ENCODE data around the gene IRAK1BP1. TPM values are rescaled to one million over a fixed set of nuclear protein-coding genes. Genes with fewer than 3 reads are reported as not detected.
"Not testable (repeated sequence)": the region's sequence is repeated elsewhere in the genome, so short reads cannot be mapped to it uniquely, and the experiment has no call there.

Gene IRAK1BP1
- total RNA-seq, 1 experiment from 2014 or later = 0.28 TPM

GRCh38 chr6:78883651-78884050 lies 16.3 kb downstream of the IRAK1BP1 start:
- no peak for DNase-seq (ENCODE audit: low spot score)

- not testable (repeated sequence) for DNase-seq (ENCODE audit: low spot score)
These were observed 22.6 kb downstream of the IRAK1BP1 start for GRCh38 chr6:78889901-78890300.

- no peak for DNase-seq (ENCODE audit: low spot score)
These were observed 28.9 kb downstream of the IRAK1BP1 start for GRCh38 chr6:78896227-78896626.

- DNase-seq (ENCODE audit: low spot score) = no peak
These were observed 41.3 kb downstream of the IRAK1BP1 start for GRCh38 chr6:78908621-78909020.

GRCh38 chr6:78909391-78909790 lies 42.0 kb downstream of the IRAK1BP1 start:
- DNase-seq (ENCODE audit: low spot score) = no peak

GRCh38 chr6:78910010-78910409 lies 42.7 kb downstream of the IRAK1BP1 start:
- DNase-seq (ENCODE audit: low spot score) = no peak

GRCh38 chr6:78910591-78911171 lies 43.3 kb downstream of the IRAK1BP1 start:
- DNase-seq (ENCODE audit: low spot score) = no peak

GRCh38 chr6:78911218-78911940 lies 44.0 kb downstream of the IRAK1BP1 start:
- DNase-seq (ENCODE audit: low spot score) = no peak

GRCh38 chr6:78916411-78916810 lies 49.1 kb downstream of the IRAK1BP1 start:
- no peak for DNase-seq (ENCODE audit: low spot score)

GRCh38 chr6:78917788-78918187 lies 50.4 kb downstream of the IRAK1BP1 start:
- no peak for DNase-seq (ENCODE audit: low spot score)

GRCh38 chr6:78921168-78921567 lies 53.8 kb downstream of the IRAK1BP1 start:
- not testable (repeated sequence) for DNase-seq (ENCODE audit: low spot score)

GRCh38 chr6:78925317-78925716 lies 58.0 kb downstream of the IRAK1BP1 start:
- DNase-seq (ENCODE audit: low spot score) = no peak

GRCh38 chr6:78935553-78935952 lies 68.2 kb downstream of the IRAK1BP1 start:
- no peak for DNase-seq (ENCODE audit: low spot score)

GRCh38 chr6:78936515-78936914 lies 69.2 kb downstream of the IRAK1BP1 start:
- no peak for DNase-seq (ENCODE audit: low spot score)

GRCh38 chr6:78942446-78942845 lies 75.1 kb downstream of the IRAK1BP1 start:
- DNase-seq (ENCODE audit: low spot score) = no peak

GRCh38 chr6:78947529-78947928 lies 80.2 kb downstream of the IRAK1BP1 start:
- no peak for DNase-seq (ENCODE audit: low spot score)

- no peak for DNase-seq (ENCODE audit: low spot score)
These were observed 80.6 kb downstream of the IRAK1BP1 start for GRCh38 chr6:78947962-78948361.

GRCh38 chr6:78948785-78949184 lies 81.4 kb downstream of the IRAK1BP1 start:
- DNase-seq (ENCODE audit: low spot score) = no peak

GRCh38 chr6:78952362-78952761 lies 85.0 kb downstream of the IRAK1BP1 start:
- no peak for DNase-seq (ENCODE audit: low spot score)
